MM.1S (cell line): ENCODE measurements around the gene CYP19A1.

Source experiments
- DNase-seq: peaks from one replicate; pipeline ENCODE4 v3.0.0-alpha.2; 2015
- H2AFZ ChIP-seq: fragments of 300-600 bp; sonication (generic); 2 replicates; pipeline ENCODE4 v1.6.0; 2016; ENCODE audit warnings: antibody characterized with exemption, low read length
- H3F3A ChIP-seq: fragments of 300-600 bp; sonication (generic); 2 replicates; pipeline ENCODE4 v1.6.1; 2016; ENCODE audit warnings: mild to moderate bottlenecking, antibody characterized with exemption, low read length, moderate library complexity, mixed read lengths; ENCODE audit not compliant: insufficient read depth
- H3K27ac ChIP-seq: fragments of 300-600 bp; sonication (generic); 2 replicates; pipeline ENCODE4 v1.5.1; 2016; ENCODE audit warnings: mild to moderate bottlenecking, low read length
- H3K27me3 ChIP-seq: fragments of 300-600 bp; sonication (generic); replicated peaks from 2 replicates; pipeline ENCODE4 v1.6.0; 2016; ENCODE audit warnings: low read length; ENCODE audit not compliant: insufficient read depth
- H3K36me3 ChIP-seq: fragments of 300-600 bp; sonication (generic); replicated peaks from 2 replicates; pipeline ENCODE4 v1.6.1; 2016; ENCODE audit warnings: mild to moderate bottlenecking, low read length, mixed read lengths; ENCODE audit not compliant: insufficient read depth
- H3K4me1 ChIP-seq: fragments of 300-600 bp; sonication (generic); 2 replicates; pipeline ENCODE4 v1.6.1; 2016; ENCODE audit warnings: low read length, mixed read lengths
- H3K4me2 ChIP-seq: fragments of 300-600 bp; sonication (generic); 2 replicates; pipeline ENCODE4 v1.6.0; 2016; ENCODE audit warnings: low read depth, low read length
- H3K4me3 ChIP-seq: fragments of 300-600 bp; sonication (generic); 2 replicates; pipeline ENCODE4 v1.5.1; 2016; ENCODE audit warnings: low read length, mixed read lengths
- H3K79me2 ChIP-seq: fragments of 300-600 bp; sonication (generic); 2 replicates; pipeline ENCODE4 v1.6.1; 2016; ENCODE audit warnings: mixed run types, low read length, mixed read lengths
- H3K9ac ChIP-seq: fragments of 300-600 bp; sonication (generic); 2 replicates; pipeline ENCODE4 v1.6.1; 2016; ENCODE audit warnings: low read length, mixed read lengths
- H3K9me2 ChIP-seq: fragments of 300-600 bp; sonication (generic); replicated peaks from 2 replicates; pipeline ENCODE4 v1.6.1; 2016; ENCODE audit warnings: mild to moderate bottlenecking, low read length, mixed read lengths; ENCODE audit not compliant: insufficient read depth
- H3K9me3 ChIP-seq: fragments of 300-600 bp; sonication (generic); replicated peaks from 2 replicates; pipeline ENCODE4 v1.6.1; 2016; ENCODE audit warnings: mild to moderate bottlenecking, low read length, mixed read lengths; ENCODE audit not compliant: insufficient read depth
- H4K20me1 ChIP-seq: fragments of 300-600 bp; sonication (generic); 2 replicates; pipeline ENCODE4 v1.6.1; 2016; ENCODE audit warnings: mild to moderate bottlenecking, low read length, moderate library complexity, mixed read lengths; ENCODE audit not compliant: insufficient read depth
- EZH2 ChIP-seq: fragments of 300-600 bp; sonication (generic); optimal IDR thresholded peaks from 2 replicates; pipeline ENCODE3; 2017; ENCODE audit warnings: low read depth, mild to moderate bottlenecking, antibody characterized with exemption, low read length, mixed read lengths
- EZH2phosphoT487 ChIP-seq: fragments of 300-600 bp; sonication (generic); IDR thresholded peaks from 2 replicates; pipeline ENCODE4 v1.6.1; 2018; ENCODE audit warnings: antibody characterized with exemption, low read length
- TF ChIP-seq, protein P1 (sequence below): fragments of 300-600 bp; sonication (generic); IDR thresholded peaks from 2 replicates; pipeline ENCODE4 v1.5.1; 2016; ENCODE audit warnings: antibody characterized with exemption, low read length, mixed read lengths

Gene CYP19A1

DNA sequence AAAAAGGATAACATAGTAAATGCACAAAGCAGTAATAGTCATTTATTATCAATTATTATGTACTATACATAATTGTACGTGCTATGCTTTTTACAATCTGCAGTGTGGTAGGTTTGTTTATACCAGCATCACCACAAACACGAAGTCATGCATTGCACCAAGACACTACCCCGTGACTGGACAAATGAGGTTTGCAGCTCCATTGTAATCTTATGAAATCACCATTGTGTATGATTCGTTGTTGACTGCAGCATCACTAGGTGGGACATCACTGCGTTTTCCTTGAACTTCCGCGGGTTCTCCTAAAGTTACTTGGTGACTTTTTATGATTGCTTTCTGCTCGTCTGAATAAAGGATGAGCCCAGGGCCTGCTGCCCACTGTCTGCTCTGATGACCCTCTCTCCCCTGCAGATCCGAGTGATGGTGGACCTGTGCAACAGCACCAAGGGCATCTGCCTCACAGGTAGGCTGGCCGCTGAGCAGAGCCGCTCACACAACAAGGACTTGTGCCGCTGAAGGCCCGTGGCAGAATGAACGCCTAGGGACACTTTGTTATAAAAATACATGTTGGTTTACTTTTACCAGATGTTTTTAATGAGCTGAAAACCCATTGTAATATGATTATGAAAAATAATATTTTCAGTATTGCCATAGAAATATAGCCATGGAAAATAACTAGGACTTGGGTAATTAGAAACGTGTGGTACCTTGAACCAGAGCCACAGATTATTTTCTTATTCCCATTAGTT lies 38.8 kb upstream of the CYP19A1 start:
- H3K9ac ChIP-seq: no peak overlapping the region
- no peaks in the 10 kb centered on the region; the same call in 1 of the 2 replicates for H3F3A ChIP-seq
- 0 out of 2 replicates have a peak, but pooled peaks cover 6% of the 10 kb centered on the region for H3K4me1 ChIP-seq
- H3K27me3 ChIP-seq: 0 out of 2 replicates have a peak, but pooled peaks cover 4% of the 10 kb centered on the region
- H3K36me3 ChIP-seq: no peaks in the 10 kb centered on the region
- no peak overlapping the region for H3K4me2 ChIP-seq
- H3K79me2 ChIP-seq: no peaks in the 10 kb centered on the region
- no peak overlapping the region for H3K27ac ChIP-seq
- TF ChIP-seq EZH2 (no peak), EZH2phosphoT487 (no peak)
- no peaks in the 10 kb centered on the region for H3K9me3 ChIP-seq
- H2AFZ ChIP-seq: no peak overlapping the region
- H4K20me1 ChIP-seq: no peaks in the 10 kb centered on the region
- DNase-seq: no peak
- no peaks in the 10 kb centered on the region for H3K9me2 ChIP-seq
- H3K4me3 ChIP-seq: no peak overlapping the region

- 0 out of 2 replicates have a peak, but pooled peaks cover 6% of the 10 kb centered on the region for H3K4me1 ChIP-seq
- no peaks in the 10 kb centered on the region for H3K9me2 ChIP-seq
- no peak overlapping the region for H3K4me3 ChIP-seq
- H3K27me3 ChIP-seq: no peaks in the 10 kb centered on the region
- no peaks in the 10 kb centered on the region for H3K79me2 ChIP-seq
- no peaks in the 10 kb centered on the region for H3K9me3 ChIP-seq
- no peak overlapping the region for H2AFZ ChIP-seq
- TF ChIP-seq, protein P1, sequence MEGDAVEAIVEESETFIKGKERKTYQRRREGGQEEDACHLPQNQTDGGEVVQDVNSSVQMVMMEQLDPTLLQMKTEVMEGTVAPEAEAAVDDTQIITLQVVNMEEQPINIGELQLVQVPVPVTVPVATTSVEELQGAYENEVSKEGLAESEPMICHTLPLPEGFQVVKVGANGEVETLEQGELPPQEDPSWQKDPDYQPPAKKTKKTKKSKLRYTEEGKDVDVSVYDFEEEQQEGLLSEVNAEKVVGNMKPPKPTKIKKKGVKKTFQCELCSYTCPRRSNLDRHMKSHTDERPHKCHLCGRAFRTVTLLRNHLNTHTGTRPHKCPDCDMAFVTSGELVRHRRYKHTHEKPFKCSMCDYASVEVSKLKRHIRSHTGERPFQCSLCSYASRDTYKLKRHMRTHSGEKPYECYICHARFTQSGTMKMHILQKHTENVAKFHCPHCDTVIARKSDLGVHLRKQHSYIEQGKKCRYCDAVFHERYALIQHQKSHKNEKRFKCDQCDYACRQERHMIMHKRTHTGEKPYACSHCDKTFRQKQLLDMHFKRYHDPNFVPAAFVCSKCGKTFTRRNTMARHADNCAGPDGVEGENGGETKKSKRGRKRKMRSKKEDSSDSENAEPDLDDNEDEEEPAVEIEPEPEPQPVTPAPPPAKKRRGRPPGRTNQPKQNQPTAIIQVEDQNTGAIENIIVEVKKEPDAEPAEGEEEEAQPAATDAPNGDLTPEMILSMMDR: no peak
- no peak for TF ChIP-seq EZH2phosphoT487
- TF ChIP-seq EZH2: no peak
- no peak overlapping the region for H3K4me2 ChIP-seq
- no peak for DNase-seq
- no peak overlapping the region for H3K27ac ChIP-seq
- no peaks in the 10 kb centered on the region; the same call in 1 of the 2 replicates for H3F3A ChIP-seq
- no peaks in the 10 kb centered on the region for H3K36me3 ChIP-seq
- no peak overlapping the region for H3K9ac ChIP-seq
- no peaks in the 10 kb centered on the region for H4K20me1 ChIP-seq
Measured at GRCh38 chr15:51375966-51376640, 37.7 kb upstream of the CYP19A1 start.

- H3K27me3 ChIP-seq: no peaks in the 10 kb centered on the region
- TF ChIP-seq EZH2: no peak
- TF ChIP-seq, protein P1: no peak
- TF ChIP-seq EZH2phosphoT487: no peak
- H3K27ac ChIP-seq: no peak overlapping the region
- no peaks in the 10 kb centered on the region for H3K9me3 ChIP-seq
- no peaks in the 10 kb centered on the region; the same call in 1 of the 2 replicates for H3F3A ChIP-seq
- no peak overlapping the region for H3K4me2 ChIP-seq
- H3K9ac ChIP-seq: no peak overlapping the region
- no peaks in the 10 kb centered on the region for H3K9me2 ChIP-seq
- H3K79me2 ChIP-seq: no peaks in the 10 kb centered on the region
- no peak overlapping the region for H2AFZ ChIP-seq
- no peak overlapping the region for H3K4me3 ChIP-seq
- peak; percentile 12 for DNase-seq
- H3K4me1 ChIP-seq: 0 out of 2 replicates have a peak, but pooled peaks cover 6% of the 10 kb centered on the region
- H4K20me1 ChIP-seq: no peaks in the 10 kb centered on the region
- no peaks in the 10 kb centered on the region for H3K36me3 ChIP-seq
Measured at GRCh38 chr15:51374131-51374530, 35.7 kb upstream of the CYP19A1 start.

- Histone ChIP-seq H3K9me3 (no peaks in the 10 kb centered on the region), H3K9ac (no peak overlapping the region), H3F3A (no peaks in the 10 kb centered on the region; the same call in 1 of the 2 replicates), H3K27me3 (no peaks in the 10 kb centered on the region), H3K4me3 (no peak overlapping the region), H2AFZ (no peak overlapping the region), H3K79me2 (no peaks in the 10 kb centered on the region), H3K9me2 (no peaks in the 10 kb centered on the region), H3K4me1 (0 out of 2 replicates have a peak, but pooled peaks cover 6% of the 10 kb centered on the region), H3K4me2 (no peak overlapping the region), H3K36me3 (no peaks in the 10 kb centered on the region), H4K20me1 (no peaks in the 10 kb centered on the region), H3K27ac (no peak overlapping the region)
- no peak for DNase-seq
- TF ChIP-seq, protein P1: no peak
- TF ChIP-seq EZH2phosphoT487: no peak
- TF ChIP-seq EZH2: no peak
Measured at GRCh38 chr15:51371266-51371665, 32.9 kb upstream of the CYP19A1 start.
